MM.1S (cell line): ENCODE data around the gene NMNAT1.

Source experiments
- EZH2 ChIP-seq: fragments of 300-600 bp; sonication (generic); optimal IDR thresholded peaks from 2 replicates; pipeline ENCODE3; 2017; ENCODE audit warnings: low read depth, mild to moderate bottlenecking, antibody characterized with exemption, low read length, mixed read lengths
- TF ChIP-seq, protein P1 (sequence below): fragments of 300-600 bp; sonication (generic); IDR thresholded peaks from 2 replicates; pipeline ENCODE4 v1.5.1; 2016; ENCODE audit warnings: antibody characterized with exemption, low read length, mixed read lengths

DNA sequence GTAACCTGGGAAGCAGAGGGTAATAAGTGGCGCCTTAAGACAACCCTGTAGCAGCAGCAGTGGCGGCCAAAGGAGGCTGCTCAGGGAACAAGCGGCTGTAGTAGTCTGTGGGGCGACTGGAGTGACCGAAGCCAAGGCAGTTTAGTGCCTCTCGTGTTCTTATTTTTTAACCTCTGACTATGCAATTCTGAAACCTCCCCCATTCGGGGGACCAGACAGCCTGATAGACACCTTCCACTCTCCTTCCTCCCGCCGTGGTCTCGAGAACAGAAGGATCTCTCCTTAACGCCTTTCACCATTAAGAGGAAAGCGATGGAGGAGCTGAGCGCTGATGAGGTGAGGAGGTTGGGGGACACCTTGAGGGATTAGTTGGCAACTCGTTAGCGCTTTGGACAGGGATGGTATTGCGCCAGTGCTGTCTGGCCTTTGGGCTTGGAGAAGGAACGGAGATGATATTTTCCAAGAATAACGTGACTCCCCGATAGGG lies 90.1 kb downstream of the NMNAT1 start:
- TF ChIP-seq, protein P1, sequence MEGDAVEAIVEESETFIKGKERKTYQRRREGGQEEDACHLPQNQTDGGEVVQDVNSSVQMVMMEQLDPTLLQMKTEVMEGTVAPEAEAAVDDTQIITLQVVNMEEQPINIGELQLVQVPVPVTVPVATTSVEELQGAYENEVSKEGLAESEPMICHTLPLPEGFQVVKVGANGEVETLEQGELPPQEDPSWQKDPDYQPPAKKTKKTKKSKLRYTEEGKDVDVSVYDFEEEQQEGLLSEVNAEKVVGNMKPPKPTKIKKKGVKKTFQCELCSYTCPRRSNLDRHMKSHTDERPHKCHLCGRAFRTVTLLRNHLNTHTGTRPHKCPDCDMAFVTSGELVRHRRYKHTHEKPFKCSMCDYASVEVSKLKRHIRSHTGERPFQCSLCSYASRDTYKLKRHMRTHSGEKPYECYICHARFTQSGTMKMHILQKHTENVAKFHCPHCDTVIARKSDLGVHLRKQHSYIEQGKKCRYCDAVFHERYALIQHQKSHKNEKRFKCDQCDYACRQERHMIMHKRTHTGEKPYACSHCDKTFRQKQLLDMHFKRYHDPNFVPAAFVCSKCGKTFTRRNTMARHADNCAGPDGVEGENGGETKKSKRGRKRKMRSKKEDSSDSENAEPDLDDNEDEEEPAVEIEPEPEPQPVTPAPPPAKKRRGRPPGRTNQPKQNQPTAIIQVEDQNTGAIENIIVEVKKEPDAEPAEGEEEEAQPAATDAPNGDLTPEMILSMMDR, result no peak
- TF ChIP-seq EZH2, result no peak
